Stomach (tissue), 9 donors: ENCODE measurements around the gene SORCS2. TPM values are rescaled to one million over a fixed set of nuclear protein-coding genes. Genes with fewer than 3 reads are reported as not detected.

Source experiments
- DNase-seq, 2 donors: peaks; one replicate each; pipeline versions ENCODE4 v3.0.0 to v3.0.0-alpha.2; 2013 to 2019
- H3K27ac ChIP-seq, 5 donors: fragments of 200-600 bp in 4 of 5; sonication (generic) in 4 of 5; one replicate each; pipeline ENCODE4 v1.5.1; 2013 to 2019; ENCODE audit warnings: mild to moderate bottlenecking in 1 of 5, moderate library complexity in 1 of 5
- H3K27me3 ChIP-seq, 3 donors: fragments of 200-600 bp; sonication (generic); one replicate each; pipeline ENCODE4 v1.5.1; 2017 to 2019; ENCODE audit warnings: mixed run types in 1 of 3
- H3K36me3 ChIP-seq, 4 donors: fragments of 200-600 bp; sonication (generic); 1 replicate in 3 of 4; 2 replicates in 1 of 4; pipeline ENCODE4 v1.5.1; 2016 to 2019
- H3K4me1 ChIP-seq, 4 donors: fragments of 200-600 bp; sonication (generic); one replicate each; pipeline ENCODE4 v1.5.1; 2016 to 2019
- H3K4me3 ChIP-seq, 4 donors: fragments of 200-600 bp; sonication (generic) in 3 of 4; one replicate each; pipeline ENCODE4 v1.5.1; 2016 to 2019; ENCODE audit warnings: mild to moderate bottlenecking in 1 of 4
- H3K9me3 ChIP-seq, 4 donors: fragments of 200-600 bp; sonication (generic); one replicate each; pipeline ENCODE4 v1.5.1; 2016 to 2019
- CTCF ChIP-seq, 7 experiments: fragments of 450-650 bp in 4 of 7; fragments of 200-600 bp in 3 of 7; sonication (generic) in 3 of 7; IDR thresholded peaks; one replicate each; pipeline ENCODE4 v1.5.1; 2016 to 2019; ENCODE audit warnings: antibody characterized with exemption in 7 of 7, control low read depth in 2 of 7, mild to moderate bottlenecking in 1 of 7
- EP300 ChIP-seq: sonication (generic); formaldehyde crosslinking; IDR thresholded peaks from one replicate; pipeline ENCODE4 v1.6.1; 2017; ENCODE audit warnings: antibody characterized with exemption
- POLR2A ChIP-seq, 4 donors: fragments of 450-650 bp; IDR thresholded peaks; one replicate each; pipeline ENCODE4 v1.6.1; 2016; ENCODE audit warnings: antibody characterized with exemption in 4 of 4, control low read depth in 2 of 4, mild to moderate bottlenecking in 1 of 4, moderate library complexity in 1 of 4
- POLR2AphosphoS5 ChIP-seq, 3 donors: sonication (generic); formaldehyde crosslinking; IDR thresholded peaks; one replicate each; pipeline ENCODE4 v1.6.1; 2016; ENCODE audit warnings: antibody characterized with exemption in 3 of 3
- WGBS, 5 donors: extraction: QIAGEN DNeasy Blood & Tissue Kit in 3 of 5; methylation state at CpG; one replicate each; pipeline versions ENCODE4 v1.1.5 to v1.1.7; 2013 to 2018; 5-methylcytosine and 5-hydroxymethylcytosine counted together
- intact Hi-C: fragments of 100-400 bp; cut with DNase I; formaldehyde crosslinking; loops from one replicate; pipeline ENCODE4 v1.15.1; 2023; ENCODE audit warnings: low total_unique reads
- polyA plus RNA-seq, 3 donors: library from polyadenylated mRNA; stranded (reverse); fragments of 200-250 nt; gene quantifications; one replicate each; pipeline ENCODE4 v1.2.3, GENCODE V29; 2013
- total RNA-seq, 5 donors: library from RNA; depleted of rRNA; stranded (reverse); fragments of >200 nt; gene quantifications; one replicate each; pipeline versions ENCODE4 v1.1.0 to v1.2.3, GENCODE V29; 2014 to 2016
- donor health status: healthy with polysubstance abuse.
- donor health status: Bipolar disorder and iron deficiency.
- donor health status: healthy.

SORCS2 gene
- total and polyA plus RNA-seq, 8 donors, result under 0.01 to 13.0 (median 0.50) TPM; not detected in 1

GRCh38 chr4:7652451-7652881 lies 460.1 kb downstream of the SORCS2 start:
- no peaks in the 10 kb centered on the region for H3K9me3 ChIP-seq
- H3K27ac ChIP-seq, result peak overlapping the region in 1 of 5 donors; percentile 18
- no peak overlapping the region for H3K4me3 ChIP-seq
- no peak for TF ChIP-seq EP300
- TF ChIP-seq CTCF (IDR thresholded peaks at IDR 0.05), result no peak
- TF ChIP-seq POLR2AphosphoS5 (IDR thresholded peaks at IDR 0.05), result no peak
- TF ChIP-seq POLR2A (IDR thresholded peaks at IDR 0.05), result no peak
- DNase-seq, result no peak
- intact Hi-C loops, result no loop called here
- peaks cover 0 to 59% (median 6%) of the 10 kb centered on the region in 4 donors for H3K4me1 ChIP-seq
- peaks cover 0 to 38% (median 16%) of the 10 kb centered on the region in 3 donors for H3K27me3 ChIP-seq
- 57 to 73% (median 64%) methylated on average over 5 to 8 of the region's 8 CpGs for WGBS, 5 donors
- no peaks in the 10 kb centered on the region for H3K36me3 ChIP-seq

GRCh38 chr4:7652906-7653305 lies 460.6 kb downstream of the SORCS2 start:
- H3K4me1 ChIP-seq, result peaks cover 0 to 55% (median 6%) of the 10 kb centered on the region in 4 donors
- intact Hi-C loops, result no loop called here
- no peak overlapping the region for H3K27ac ChIP-seq
- 53 to 78% (median 67%) methylated on average over 2 to 3 of the region's 3 CpGs for WGBS, 5 donors
- H3K4me3 ChIP-seq, result no peak overlapping the region
- no peak for DNase-seq
- H3K9me3 ChIP-seq, result no peaks in the 10 kb centered on the region
- peaks cover 0 to 38% (median 16%) of the 10 kb centered on the region in 3 donors for H3K27me3 ChIP-seq
- no peaks in the 10 kb centered on the region for H3K36me3 ChIP-seq
- TF ChIP-seq POLR2A (IDR thresholded peaks at IDR 0.05), result no peak
- TF ChIP-seq POLR2AphosphoS5 (IDR thresholded peaks at IDR 0.05), result no peak
- TF ChIP-seq CTCF (IDR thresholded peaks at IDR 0.05), result no peak
- no peak for TF ChIP-seq EP300

- no peak for DNase-seq
- 75 to 85% (median 77%) methylated on average over 21 to 23 of the region's 23 CpGs for WGBS, 5 donors
- H3K9me3 ChIP-seq, result no peaks in the 10 kb centered on the region
- peak overlapping the region in 1 of 5 donors; percentile 9 for H3K27ac ChIP-seq
- peaks cover 0 to 38% (median 16%) of the 10 kb centered on the region in 3 donors for H3K27me3 ChIP-seq
- intact Hi-C loops, result no loop called here
- no peaks in the 10 kb centered on the region for H3K36me3 ChIP-seq
- H3K4me1 ChIP-seq, result peaks cover 0 to 46% (median 6%) of the 10 kb centered on the region in 4 donors
- TF ChIP-seq CTCF (IDR thresholded peaks at IDR 0.05) (no peak), POLR2AphosphoS5 (IDR thresholded peaks at IDR 0.05) (no peak), EP300 (no peak), POLR2A (IDR thresholded peaks at IDR 0.05) (no peak)
- no peak overlapping the region for H3K4me3 ChIP-seq
Observed at GRCh38 chr4:7653510-7654369, 461.4 kb downstream of the SORCS2 start.

- Histone ChIP-seq H3K4me1 (peaks cover 0 to 36% (median 6%) of the 10 kb centered on the region in 4 donors), H3K4me3 (no peak overlapping the region), H3K9me3 (no peaks in the 10 kb centered on the region), H3K27me3 (peaks cover 0 to 38% (median 16%) of the 10 kb centered on the region in 3 donors), H3K36me3 (no peaks in the 10 kb centered on the region), H3K27ac (no peak overlapping the region)
- 72 to 78% (median 77%) methylated on average over 21 to 25 of the region's 25 CpGs for WGBS, 5 donors
- DNase-seq, result no peak
- intact Hi-C loops, result no loop called here
- TF ChIP-seq POLR2A (IDR thresholded peaks at IDR 0.05) (no peak), POLR2AphosphoS5 (IDR thresholded peaks at IDR 0.05) (no peak), CTCF (IDR thresholded peaks at IDR 0.05) (no peak), EP300 (no peak)
Observed at GRCh38 chr4:7654550-7655445, 462.5 kb downstream of the SORCS2 start.
